Right cardiac atrium (tissue), 5 donors: ENCODE results near the gene PTPMT1. TPM values are rescaled to one million over a fixed set of nuclear protein-coding genes. Genes with fewer than 3 reads are reported as not detected.

ENCODE experiments used
- ATAC-seq, 2 donors: fragments of 200-7000 bp; cut with Tn5 transposase; one replicate each; pipeline versions ENCODE4 v1.8.0 to v1.9.1; 2020; ENCODE audit warnings: moderate library complexity in 2 of 2, mild to moderate bottlenecking in 1 of 2
- DNase-seq, 3 donors: peaks; one replicate each; pipeline ENCODE4 v3.0.0-alpha.2; 2020
- H3K27ac ChIP-seq: one replicate; pipeline ENCODE4 v1.5.1; 2013; ENCODE audit warnings: mild to moderate bottlenecking, low read length, control low read depth, moderate library complexity
- H3K27me3 ChIP-seq: one replicate; pipeline ENCODE4 v1.6.1; 2013; ENCODE audit not compliant: control insufficient read depth, insufficient read depth
- H3K4me1 ChIP-seq: one replicate; pipeline ENCODE4 v1.6.1; 2013; ENCODE audit warnings: low read length; ENCODE audit not compliant: control insufficient read depth, insufficient read depth
- H3K4me3 ChIP-seq: one replicate; pipeline ENCODE4 v1.5.1; 2013; ENCODE audit warnings: low read length, control low read depth
- H3K9me3 ChIP-seq: one replicate; pipeline ENCODE4 v1.6.1; 2013; ENCODE audit warnings: low read length; ENCODE audit not compliant: control insufficient read depth
- WGBS: extraction: QIAGEN DNeasy Blood & Tissue Kit; methylation state at CpG from one replicate; pipeline ENCODE4 v1.1.7; 2013; 5-methylcytosine and 5-hydroxymethylcytosine counted together
- intact Hi-C, 4 donors: fragments of 100-400 bp; cut with DNase I; formaldehyde crosslinking; loops; one replicate each; pipeline versions ENCODE4 v1.11.0 to v1.14.0; 2022 to 2023
- polyA plus RNA-seq: library from polyadenylated mRNA; stranded (reverse); fragments of 200-250 nt; gene quantifications from one replicate; pipeline ENCODE4 v1.2.3, GENCODE V29; 2013
- total RNA-seq, 4 donors: library from RNA; stranded (reverse); fragmentation: NEBNext Ultra II Directional; extraction: Animal tissue kit (Norgen Biotek cat#: 25700); gene quantifications; one replicate each; pipeline ENCODE4 v1.2.1, GENCODE V29; 2021
- donor health status: healthy with polysubstance abuse.
- donor health status: DM: no; HTN: yes; CAD: no.
- donor health status: DM: no; HTN: no; CAD: no.
- donor health status: DM: no; HTN: yes; CAD: no; lungs with severe emphysema.
- donor health status: DM: yes; HTN: yes; CAD: no.

Gene PTPMT1
- total and polyA plus RNA-seq, 5 donors: 13.9 to 22.5 (median 15.5) TPM

GRCh38 chr11:47593492-47593933 lies 28.1 kb downstream of the PTPMT1 start:
- ATAC-seq (no peak), DNase-seq (no peak)
- Histone ChIP-seq H3K9me3 (no peaks in the 10 kb centered on the region), H3K27ac (no peak overlapping the region), H3K27me3 (no peaks in the 10 kb centered on the region), H3K4me1 (no peaks in the 10 kb centered on the region), H3K4me3 (no peak overlapping the region)
- intact Hi-C loops: no loop called here
- WGBS: 8% methylated on average over 6 of the region's 6 CpGs

GRCh38 chr11:47593934-47594855 lies 28.8 kb downstream of the PTPMT1 start, which contains the start of gene C1QTNF4:
Gene C1QTNF4 (minus strand): TSS chr11:47594411. CDS start chr11:47590810, 3,601 bp downstream.
- Histone ChIP-seq H3K27me3 (no peaks in the 10 kb centered on the region), H3K27ac (no peak within 1 kb of the TSS), H3K9me3 (no peaks in the 10 kb centered on the region), H3K4me3 (no peak within 1 kb of the TSS), H3K4me1 (no peaks in the 10 kb centered on the region)
- no peak for DNase-seq
- ATAC-seq: no peak
- intact Hi-C loops: no loop called here
- 2% methylated on average over 48 of the region's 48 CpGs for WGBS

GRCh38 chr11:47595029-47595428 lies 29.6 kb downstream of the PTPMT1 start:
- H3K4me1 ChIP-seq: no peaks in the 10 kb centered on the region
- WGBS: 62% methylated on average over 7 of the region's 7 CpGs
- no peak overlapping the region for H3K4me3 ChIP-seq
- DNase-seq (no peak), ATAC-seq (peak; percentile 70 to 78)
- intact Hi-C loops: no loop called here
- no peaks in the 10 kb centered on the region for H3K27me3 ChIP-seq
- no peak overlapping the region for H3K27ac ChIP-seq
- no peaks in the 10 kb centered on the region for H3K9me3 ChIP-seq

GRCh38 chr11:47595967-47596366 lies 30.6 kb downstream of the PTPMT1 start:
- WGBS: 100% methylated on average over 1 of the region's 1 CpG
- ATAC-seq: no peak
- Histone ChIP-seq H3K4me3 (no peak overlapping the region), H3K4me1 (no peaks in the 10 kb centered on the region), H3K27ac (no peak overlapping the region), H3K9me3 (no peaks in the 10 kb centered on the region), H3K27me3 (no peaks in the 10 kb centered on the region)
- DNase-seq: no peak
- intact Hi-C loops: no loop called here

- ATAC-seq: no peak
- no peak for DNase-seq
- intact Hi-C loops: no loop called here
- H3K9me3 ChIP-seq: no peaks in the 10 kb centered on the region
- no peak overlapping the region for H3K4me3 ChIP-seq
- no peaks in the 10 kb centered on the region for H3K4me1 ChIP-seq
- no peak overlapping the region for H3K27ac ChIP-seq
- no peaks in the 10 kb centered on the region for H3K27me3 ChIP-seq
- 78% methylated on average over 4 of the region's 4 CpGs for WGBS
Measured at GRCh38 chr11:47599902-47600301, 34.5 kb downstream of the PTPMT1 start.

- H3K9me3 ChIP-seq: no peaks in the 10 kb centered on the region
- H3K27ac ChIP-seq: no peak overlapping the region
- no peaks in the 10 kb centered on the region for H3K27me3 ChIP-seq
- WGBS: 88% methylated on average over 4 of the region's 4 CpGs
- DNase-seq (no peak), ATAC-seq (no peak)
- peaks cover 8% of the 10 kb centered on the region for H3K4me1 ChIP-seq
- H3K4me3 ChIP-seq: no peak overlapping the region
- intact Hi-C loops: no loop called here
Measured at GRCh38 chr11:47603295-47603694, 37.9 kb downstream of the PTPMT1 start.

GRCh38 chr11:47605921-47606320 lies 40.5 kb downstream of the PTPMT1 start:
- 41% methylated on average over 3 of the region's 3 CpGs for WGBS
- intact Hi-C loops: no loop called here
- ATAC-seq (no peak), DNase-seq (no peak)
- Histone ChIP-seq H3K27ac (no peak overlapping the region), H3K4me3 (no peak overlapping the region), H3K9me3 (no peaks in the 10 kb centered on the region), H3K27me3 (no peaks in the 10 kb centered on the region), H3K4me1 (peaks cover 8% of the 10 kb centered on the region)

- no peaks in the 10 kb centered on the region for H3K9me3 ChIP-seq
- ATAC-seq (peak; percentile 63 to 68), DNase-seq (peak in 1 of 3 donors; percentile 62)
- WGBS: 25% methylated on average over 5 of the region's 5 CpGs
- H3K4me3 ChIP-seq: no peak overlapping the region
- H3K4me1 ChIP-seq: peaks cover 8% of the 10 kb centered on the region
- intact Hi-C loops: no loop called here
- H3K27me3 ChIP-seq: no peaks in the 10 kb centered on the region
- no peak overlapping the region for H3K27ac ChIP-seq
Measured at GRCh38 chr11:47606731-47607130, 41.3 kb downstream of the PTPMT1 start.

GRCh38 chr11:47607380-47607779 lies 42.0 kb downstream of the PTPMT1 start:
- H3K4me3 ChIP-seq: no peak overlapping the region
- 30% methylated on average over 7 of the region's 7 CpGs for whole genome bisulfite sequencing
- no peak overlapping the region for H3K27ac ChIP-seq
- DNase-seq (peak; percentile 53 to 81 (median 73)), ATAC-seq (peak; percentile 65 to 67)
- intact Hi-C loops: no loop called here
- no peaks in the 10 kb centered on the region for H3K27me3 ChIP-seq
- H3K4me1 ChIP-seq: peaks cover 8% of the 10 kb centered on the region
- H3K9me3 ChIP-seq: no peaks in the 10 kb centered on the region

GRCh38 chr11:47609675-47610074 lies 44.3 kb downstream of the PTPMT1 start:
- 69% methylated on average over 3 of the region's 3 CpGs for WGBS
- intact Hi-C loops: no loop called here

GRCh38 chr11:47611348-47611794 lies 46.0 kb downstream of the PTPMT1 start:
- Histone ChIP-seq H3K4me1 (peaks cover 8% of the 10 kb centered on the region), H3K27ac (no peak overlapping the region), H3K9me3 (no peaks in the 10 kb centered on the region), H3K4me3 (no peak overlapping the region), H3K27me3 (no peaks in the 10 kb centered on the region)
- DNase-seq (no peak), ATAC-seq (no peak)
- WGBS: 68% methylated on average over 6 of the region's 6 CpGs
- intact Hi-C loops: no loop called here

More at GRCh38 chr11:47609675-47610074, 44.3 kb downstream of the PTPMT1 start:
- no peak for DNase-seq
- Histone ChIP-seq H3K27me3 (no peaks in the 10 kb centered on the region), H3K4me3 (no peak overlapping the region), H3K9me3 (no peaks in the 10 kb centered on the region), H3K27ac (no peak overlapping the region), H3K4me1 (peaks cover 8% of the 10 kb centered on the region)
- ATAC-seq: no peak
